A673 (cell line): Measurements from ENCODE around the gene LARGE2. TPM values are rescaled to one million over a fixed set of nuclear protein-coding genes. Genes with fewer than 3 reads are reported as not detected.

Experiments
- BruUV-seq: library from RNA; stranded (reverse); fragments of 400-500 nt; replicated peaks from 2 replicates; lab custom pipeline; 2021; lab: Mats Ljungman, UMichigan
- CTCF ChIA-PET: fragments of 300-600 bp; sonication (Branson Sonifier 250); formaldehyde crosslinking; loops from one replicate; lab custom pipeline; 2022; ENCODE audit warnings: antibody characterized with exemption; lab: Charles Lee
- POLR2A ChIA-PET: fragments of 300-600 bp; sonication (Branson Sonifier 250); formaldehyde crosslinking; loops from one replicate; lab custom pipeline; 2022; ENCODE audit warnings: antibody characterized with exemption; ENCODE audit not compliant: low non-redundant PET; lab: Charles Lee
- DNase-seq: peaks from one replicate; pipeline ENCODE4 v3.0.0-alpha.2; 2015; ENCODE audit warnings: low spot score
- H3K27ac ChIP-seq: fragments of 200-600 bp; sonication (generic); 2 replicates; pipeline ENCODE4 v1.5.1; 2016; ENCODE audit warnings: mixed run types, low read depth, mild to moderate bottlenecking, mixed read lengths, antibody characterized with exemption, low read length; ENCODE audit not compliant: poor library complexity, severe bottlenecking
- H3K27me3 ChIP-seq: fragments of 200-600 bp; sonication (generic); replicated peaks from 2 replicates; pipeline ENCODE4 v1.6.1; 2017; ENCODE audit warnings: mixed run types, low read depth, mild to moderate bottlenecking, mixed read lengths, antibody characterized with exemption, low read length; ENCODE audit not compliant: insufficient read depth, poor library complexity
- H3K36me3 ChIP-seq: fragments of 200-600 bp; sonication (generic); 2 replicates; pipeline ENCODE4 v1.6.1; 2016; ENCODE audit warnings: mixed run types, mild to moderate bottlenecking, mixed read lengths, antibody characterized with exemption, low read length; ENCODE audit not compliant: insufficient read depth, poor library complexity, severe bottlenecking
- H3K4me1 ChIP-seq: fragments of 200-600 bp; sonication (generic); 2 replicates; pipeline ENCODE4 v1.6.1; 2017; ENCODE audit warnings: mixed run types, mild to moderate bottlenecking, mixed read lengths, antibody characterized with exemption, low read length; ENCODE audit not compliant: insufficient read depth, poor library complexity, severe bottlenecking
- H3K4me3 ChIP-seq: fragments of 200-600 bp; sonication (generic); 2 replicates; pipeline ENCODE4 v1.5.1; 2016; ENCODE audit warnings: low read depth, mixed run types, mild to moderate bottlenecking, mixed read lengths, low read length; ENCODE audit not compliant: poor library complexity, severe bottlenecking
- H3K9me3 ChIP-seq: fragments of 200-600 bp; sonication (generic); 2 replicates; pipeline ENCODE4 v1.6.1; 2016; ENCODE audit warnings: mixed run types, low read depth, mild to moderate bottlenecking, mixed read lengths, antibody characterized with exemption, low read length; ENCODE audit not compliant: poor library complexity, severe bottlenecking
- CTCF ChIP-seq: fragments of 300-800, 200-600 bp; sonication (generic); conservative IDR thresholded peaks from 2 replicates; pipeline ENCODE4 v1.5.1; 2017; ENCODE audit warnings: low read depth, mild to moderate bottlenecking, antibody characterized with exemption, low read length, moderate library complexity, mixed read lengths
- EZH2 ChIP-seq: fragments of 200-600 bp; sonication (generic); IDR thresholded peaks from 2 replicates; pipeline ENCODE4 v1.6.1; 2017; ENCODE audit warnings: borderline replicate concordance, low read depth, mild to moderate bottlenecking, mixed read lengths, antibody characterized with exemption, low read length; ENCODE audit not compliant: poor library complexity, severe bottlenecking
- intact Hi-C: fragments of 100-400 bp; cut with micrococcal nuclease; formaldehyde crosslinking; loops from one replicate; pipeline ENCODE4 v1.10.0; 2022; ENCODE audit not compliant: unreplicated experiment
- total RNA-seq: library from RNA; stranded (reverse); gene quantifications from 2 replicates; pipeline ENCODE4 v1.2.3, GENCODE V29; 2021

LARGE2 gene
- total RNA-seq, 1 experiment from 2014 or later: 9.1 TPM

- Histone ChIP-seq H3K27me3 (no peaks in the 10 kb centered on the region), H3K4me3 (no peak overlapping the region), H3K4me1 (peaks cover 20% of the 10 kb centered on the region), H3K27ac (no peak overlapping the region), H3K9me3 (no peaks in the 10 kb centered on the region), H3K36me3 (no peaks in the 10 kb centered on the region)
- TF ChIP-seq EZH2: no peak
- no peak for TF ChIP-seq CTCF
- BruUV-seq: no TSS peak
- POLR2A ChIA-PET: no interaction called here
- CTCF ChIA-PET: no interaction called here
- no peak for DNase-seq
- intact Hi-C loops: loop anchor here (1.0 kb wide), 1 partner anchor 45 kb away; no protein-coding TSS in a partner anchor
These were observed 20.8 kb upstream of the LARGE2 start for GRCh38 chr11:45901626-45902025.

- H3K9me3 ChIP-seq: no peaks in the 10 kb centered on the region
- no peak overlapping the region for H3K27ac ChIP-seq
- intact Hi-C loops: loop anchor here (1.0 kb wide), 1 partner anchor 46 kb away; no protein-coding TSS in a partner anchor
- H3K27me3 ChIP-seq: no peaks in the 10 kb centered on the region
- no peaks in the 10 kb centered on the region for H3K36me3 ChIP-seq
- ChIA-PET CTCF (no interaction called here), POLR2A (no interaction called here)
- no peak for TF ChIP-seq CTCF
- no peak for TF ChIP-seq EZH2
- BruUV-seq: TSS peak; percentile 21
- no peak for DNase-seq
- no peak overlapping the region for H3K4me3 ChIP-seq
- H3K4me1 ChIP-seq: peaks cover 18% of the 10 kb centered on the region
These were observed 19.7 kb upstream of the LARGE2 start for GRCh38 chr11:45902452-45903380.

GRCh38 chr11:45904309-45904915 lies 18.0 kb upstream of the LARGE2 start:
- DNase-seq: no peak
- Histone ChIP-seq H3K4me1 (peaks cover 11% of the 10 kb centered on the region), H3K36me3 (no peaks in the 10 kb centered on the region), H3K4me3 (no peak overlapping the region), H3K27me3 (no peaks in the 10 kb centered on the region), H3K9me3 (no peaks in the 10 kb centered on the region), H3K27ac (no peak overlapping the region)
- BruUV-seq: no TSS peak
- ChIA-PET POLR2A (no interaction called here), CTCF (no interaction called here)
- TF ChIP-seq CTCF (no peak), EZH2 (no peak)
- intact Hi-C loops: no loop called here
